Renal cortical epithelial cell (primary cell): Measurements from ENCODE around the gene GULP1. TPM values are rescaled to one million over a fixed set of nuclear protein-coding genes. Genes with fewer than 3 reads are reported as not detected.
A peak's percentile ranks its signal among the peaks of the same experiment; 100 is the strongest.

Source experiments
- DNase-seq: peaks from one replicate; pipeline ENCODE4 v3.0.0-alpha.2; 2011; ENCODE audit warnings: low read depth
- total RNA-seq: library from RNA; depleted of rRNA; stranded (reverse); fragments of >200 nt; gene quantifications from 2 replicates; pipeline ENCODE4 v1.2.3, GENCODE V29; 2014

Gene GULP1
- total RNA-seq, 1 donor from 2014 or later = 130 TPM

DNA sequence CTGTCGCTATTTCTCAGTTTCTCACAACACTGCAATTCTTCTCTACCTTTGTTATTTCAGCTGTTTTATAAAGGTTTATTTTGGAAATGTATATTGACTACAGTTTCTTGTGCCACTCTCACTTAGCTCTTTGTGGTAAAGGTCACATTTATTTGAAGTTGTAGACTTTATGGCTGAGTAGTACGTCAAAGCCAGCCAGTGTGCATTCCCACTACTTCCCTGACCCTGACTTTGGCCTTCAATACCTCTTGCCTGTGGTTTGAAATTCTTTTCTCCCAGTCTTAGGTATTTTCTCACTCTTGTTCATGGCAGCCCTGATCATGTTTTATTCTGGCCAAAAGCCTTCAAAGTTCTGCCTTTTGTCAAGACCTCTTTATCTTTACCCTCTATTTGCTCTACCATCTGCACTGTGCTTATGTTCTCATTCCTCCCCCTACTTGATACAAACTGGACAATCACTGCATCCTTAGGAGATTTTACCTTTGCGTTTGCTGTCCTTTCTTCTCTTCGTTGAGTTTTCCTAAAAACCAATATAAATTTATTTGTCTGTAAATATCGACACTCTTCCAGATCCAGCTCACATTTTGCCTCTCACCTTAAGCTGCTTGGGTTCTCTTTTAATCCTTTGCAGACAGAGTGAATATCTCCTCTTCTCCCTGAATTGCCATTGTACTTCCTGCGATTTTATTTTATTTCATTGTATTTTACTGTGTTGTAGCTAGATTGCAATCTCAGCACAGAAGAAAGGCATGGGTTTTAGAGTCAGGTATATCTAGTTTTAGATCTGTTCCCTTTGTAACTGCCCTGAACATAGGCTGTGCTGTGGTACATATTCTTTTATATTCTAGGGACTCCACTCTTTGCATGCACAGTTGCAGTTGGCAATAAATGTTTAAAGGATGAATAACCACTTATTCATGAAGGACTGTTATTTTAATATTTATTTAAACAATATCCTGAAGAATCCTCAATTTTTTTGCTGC, 31.2 kb downstream of the GULP1 start:
- peak; percentile 62 for DNase-seq

DNA sequence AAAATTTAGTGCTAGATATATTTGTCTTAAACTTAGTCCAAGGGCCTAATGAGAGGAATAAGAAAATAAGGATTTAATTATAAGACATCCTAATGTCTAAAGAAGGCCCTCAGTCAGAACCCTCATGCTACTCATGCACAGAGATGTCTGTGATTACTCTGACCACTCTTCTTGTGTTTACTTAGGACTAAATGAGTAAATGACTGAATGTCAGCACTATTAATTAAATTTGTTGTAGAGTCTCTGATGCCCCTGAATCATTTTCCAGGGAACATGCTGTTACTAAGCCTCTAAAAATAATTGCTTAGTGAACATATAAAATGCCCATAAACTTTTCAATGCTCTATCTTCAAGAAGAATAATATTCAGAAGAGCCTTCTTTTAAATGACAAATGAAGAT, 32.4 kb downstream of the GULP1 start:
- DNase-seq = peak; percentile 41

DNA sequence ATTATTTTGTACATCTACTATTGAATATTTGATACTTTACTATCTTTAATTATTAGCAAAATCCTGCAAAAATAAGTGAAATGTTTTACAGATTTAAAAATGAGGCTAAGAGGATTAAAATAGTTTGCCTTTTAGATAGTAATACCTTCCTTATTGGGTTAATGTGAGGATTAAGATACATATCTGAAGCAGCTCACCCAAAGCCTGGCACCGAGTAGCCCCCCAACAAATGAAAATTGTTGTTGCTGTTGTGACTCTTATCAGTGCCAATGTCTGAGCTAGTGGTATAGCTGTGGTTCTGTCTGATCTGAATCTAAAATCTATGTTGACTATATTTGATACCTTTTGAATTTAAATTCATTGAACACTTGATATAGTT, 34.6 kb downstream of the GULP1 start:
- no peak for DNase-seq

- DNase-seq = peak; percentile 36
Observed at GRCh38 chr2:188326669-188327301, 35.1 kb downstream of the GULP1 start.

DNA sequence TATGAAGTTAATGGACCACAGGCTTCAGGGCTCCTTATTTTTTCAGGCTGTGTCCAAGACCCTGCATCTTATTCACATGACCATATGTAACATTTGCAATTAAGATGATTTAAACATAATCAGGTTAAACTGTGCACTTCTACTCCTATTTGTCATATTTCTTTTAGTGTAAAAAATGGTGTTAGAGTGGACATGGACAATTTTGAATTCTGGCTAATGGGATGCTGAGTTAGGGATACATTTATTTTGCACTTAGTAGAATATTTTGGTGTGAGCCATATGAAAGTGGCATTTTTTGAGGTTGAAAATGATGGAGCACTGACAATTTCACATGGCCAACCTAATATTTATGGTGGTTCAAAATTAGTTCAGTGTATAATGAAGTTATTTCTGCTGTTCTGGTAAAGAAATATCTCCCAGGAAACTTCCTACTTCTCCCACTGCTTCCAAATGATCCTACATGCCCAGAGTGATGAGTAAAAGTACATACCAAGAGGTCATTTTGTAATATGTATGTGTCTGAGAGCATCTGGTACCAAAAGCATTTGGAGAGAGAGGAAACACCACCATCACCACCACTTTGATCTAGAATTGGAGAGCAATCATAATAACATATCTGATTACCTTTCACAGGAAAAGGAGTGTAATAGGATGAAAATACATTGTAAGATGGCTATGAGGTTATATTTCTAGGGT, 36.0 kb downstream of the GULP1 start:
- no peak for DNase-seq

- no peak for DNase-seq
Observed at GRCh38 chr2:188328419-188328818, 36.7 kb downstream of the GULP1 start.

DNA sequence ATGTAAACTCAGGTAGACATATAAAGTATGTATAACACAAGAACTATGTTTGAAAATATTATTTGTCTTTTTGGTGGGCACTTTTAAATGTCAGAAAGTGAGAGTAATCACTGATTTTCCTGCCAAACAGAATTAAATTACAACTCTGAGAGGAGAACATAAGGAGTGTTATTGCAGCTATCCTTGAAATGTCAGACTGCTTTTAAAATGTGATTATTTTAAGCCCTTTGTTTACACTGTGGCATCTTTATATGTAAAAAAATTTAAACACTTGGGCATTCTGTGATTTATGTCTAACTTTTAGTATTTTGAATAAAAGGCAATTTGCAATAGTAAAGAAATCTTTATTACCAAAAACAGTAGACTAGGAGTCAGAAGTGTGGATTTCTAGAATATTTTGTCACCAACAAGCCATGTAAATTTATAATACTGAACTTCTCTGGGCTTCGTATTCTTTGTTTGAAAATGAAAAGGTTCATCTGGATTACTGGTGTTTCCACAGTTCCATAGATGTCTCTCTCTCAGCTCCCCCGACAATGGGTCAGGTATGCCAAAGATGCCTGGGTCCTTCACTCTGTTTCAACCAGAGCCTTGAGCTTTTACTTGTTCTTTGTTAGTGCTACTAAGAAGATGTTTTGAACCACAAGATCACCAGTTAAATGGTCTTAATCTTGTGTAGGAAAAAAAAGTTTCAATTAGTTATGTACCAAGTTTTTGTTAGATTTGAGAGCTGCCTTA, 38.8 kb downstream of the GULP1 start:
- DNase-seq = no peak

DNA sequence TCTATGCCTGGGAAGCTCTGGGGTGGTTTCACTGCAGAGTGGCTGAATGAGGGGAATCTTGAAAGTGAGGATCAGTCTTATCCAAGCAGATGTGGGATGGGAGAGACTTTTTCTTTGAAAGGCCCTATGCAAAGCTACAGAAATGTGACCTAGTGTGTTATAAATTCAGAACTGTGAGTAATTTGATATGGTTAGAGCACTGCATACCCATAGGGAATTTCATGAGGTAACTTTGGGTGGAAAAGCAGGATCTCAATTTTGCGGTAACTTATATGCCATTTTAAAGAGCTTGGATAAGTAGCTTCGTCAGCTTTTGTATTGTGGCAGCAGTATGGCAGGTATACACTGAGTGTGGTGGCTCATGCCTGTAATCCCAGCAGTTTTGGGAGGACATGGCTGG, 40.9 kb downstream of the GULP1 start:
- no peak for DNase-seq

- DNase-seq = peak; percentile 12
Observed at GRCh38 chr2:188333751-188334524, 42.3 kb downstream of the GULP1 start.

GRCh38 chr2:188338463-188338862, 46.8 kb downstream of the GULP1 start:
- DNase-seq = no peak

- no peak for DNase-seq
Observed at GRCh38 chr2:188340257-188340656, 48.6 kb downstream of the GULP1 start.

- peak; percentile 12 for DNase-seq
Observed at GRCh38 chr2:188345020-188345419, 53.3 kb downstream of the GULP1 start.

GRCh38 chr2:188345426-188345825, 53.8 kb downstream of the GULP1 start:
- DNase-seq = peak; percentile 19

GRCh38 chr2:188345831-188346458, 54.3 kb downstream of the GULP1 start:
- DNase-seq = no peak

DNA sequence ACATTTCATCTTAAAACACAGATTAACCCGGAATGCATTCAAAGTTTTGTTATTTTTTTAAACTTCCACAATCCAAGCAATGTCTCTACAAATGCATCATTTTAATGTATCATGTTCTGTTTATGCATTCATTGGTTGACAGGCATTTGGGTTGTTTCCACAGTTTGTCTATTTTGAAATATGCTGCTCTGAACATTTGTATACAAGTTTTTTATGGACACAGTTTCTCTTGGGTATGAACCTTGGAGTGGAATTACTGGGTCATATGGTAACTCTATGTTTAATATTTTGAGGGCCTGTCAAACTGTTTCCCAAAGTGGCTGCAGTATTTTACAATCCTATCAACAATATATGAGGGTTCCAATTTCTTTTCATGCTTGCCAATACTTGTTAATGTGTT, 57.3 kb downstream of the GULP1 start:
- DNase-seq = no peak

DNA sequence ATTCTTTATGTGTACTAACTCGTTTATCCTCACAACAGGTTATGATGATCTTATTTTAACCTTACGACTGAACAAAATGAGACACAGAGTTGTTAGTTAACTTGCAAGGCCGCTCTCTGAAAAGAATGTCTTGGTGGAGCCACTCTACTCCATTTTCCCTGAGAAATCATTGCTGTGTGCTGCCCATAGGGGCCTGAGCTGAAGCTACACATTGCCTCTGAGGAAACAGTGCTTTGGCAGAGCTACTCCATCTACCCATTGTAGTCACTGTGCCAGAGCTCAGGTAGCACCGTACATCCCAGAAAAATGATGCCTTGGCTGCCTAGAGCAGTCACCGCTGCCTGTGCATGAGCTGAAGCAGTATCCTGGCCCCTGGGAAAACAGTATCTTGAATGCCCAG, 61.6 kb downstream of the GULP1 start:
- DNase-seq = no peak

DNA sequence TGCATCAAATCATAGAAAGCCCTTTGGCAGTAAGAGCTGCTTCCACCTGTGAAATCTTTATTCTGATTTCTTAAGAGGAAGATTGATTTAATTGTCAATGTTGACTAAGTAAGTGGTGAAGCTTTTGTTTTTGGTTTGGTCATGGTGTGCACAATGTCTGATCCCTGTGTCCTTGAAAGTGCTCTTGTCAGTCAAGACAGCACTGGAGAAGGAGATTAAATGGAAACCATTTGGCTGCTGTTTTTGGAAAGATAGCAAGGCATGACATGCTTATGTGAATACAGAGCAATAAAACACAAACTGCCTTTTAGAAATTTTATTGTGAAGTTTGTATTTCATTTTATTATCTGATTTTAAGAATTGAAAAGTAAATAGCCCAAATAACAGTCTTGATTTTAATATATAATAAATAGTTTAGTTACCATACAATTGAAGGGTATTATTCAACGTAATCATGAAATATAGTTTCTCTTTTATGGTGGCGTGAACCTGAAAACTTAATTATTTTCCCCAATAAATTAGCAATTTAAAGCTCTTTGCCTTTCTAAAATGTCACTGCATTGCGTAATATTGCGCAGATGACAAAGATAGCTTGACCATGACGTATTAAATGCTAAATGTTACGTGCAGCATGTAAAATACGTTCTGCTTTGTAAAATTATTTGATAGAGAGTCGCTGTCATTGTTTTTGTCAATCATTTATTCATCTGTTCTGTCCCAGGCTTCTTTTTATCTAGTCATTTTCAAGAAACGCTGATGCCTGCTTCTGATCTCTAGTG, 69.0 kb downstream of the GULP1 start:
- DNase-seq = no peak

DNA sequence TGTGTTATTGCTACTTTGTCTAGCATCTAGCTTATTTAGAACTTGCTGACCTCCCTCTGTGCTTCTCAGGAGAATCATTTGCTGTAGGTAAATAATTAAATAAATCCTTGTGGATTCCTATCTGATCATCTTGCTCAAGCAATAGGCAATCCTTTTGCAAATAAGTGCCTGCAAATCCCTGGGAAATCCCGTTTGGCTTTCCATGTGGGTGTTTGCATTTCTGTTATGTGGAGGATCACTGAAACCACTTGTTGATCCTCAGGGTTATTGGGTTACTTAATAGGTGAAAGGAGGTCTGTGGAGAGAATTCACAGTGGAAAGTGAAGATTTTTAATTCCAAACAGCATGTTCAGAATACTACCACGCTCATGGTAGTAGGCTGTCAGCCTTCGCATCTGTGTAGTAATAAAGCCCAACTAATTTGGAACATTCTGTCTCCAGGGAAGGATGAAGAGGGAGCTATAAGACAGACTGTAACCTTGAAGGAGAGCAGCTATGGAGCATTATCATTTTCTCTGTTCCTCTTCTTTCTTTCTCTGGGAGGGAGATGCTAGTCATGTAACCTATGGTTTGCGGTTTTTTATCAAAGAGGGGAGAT, 72.5 kb downstream of the GULP1 start:
- DNase-seq = peak; percentile 78

DNA sequence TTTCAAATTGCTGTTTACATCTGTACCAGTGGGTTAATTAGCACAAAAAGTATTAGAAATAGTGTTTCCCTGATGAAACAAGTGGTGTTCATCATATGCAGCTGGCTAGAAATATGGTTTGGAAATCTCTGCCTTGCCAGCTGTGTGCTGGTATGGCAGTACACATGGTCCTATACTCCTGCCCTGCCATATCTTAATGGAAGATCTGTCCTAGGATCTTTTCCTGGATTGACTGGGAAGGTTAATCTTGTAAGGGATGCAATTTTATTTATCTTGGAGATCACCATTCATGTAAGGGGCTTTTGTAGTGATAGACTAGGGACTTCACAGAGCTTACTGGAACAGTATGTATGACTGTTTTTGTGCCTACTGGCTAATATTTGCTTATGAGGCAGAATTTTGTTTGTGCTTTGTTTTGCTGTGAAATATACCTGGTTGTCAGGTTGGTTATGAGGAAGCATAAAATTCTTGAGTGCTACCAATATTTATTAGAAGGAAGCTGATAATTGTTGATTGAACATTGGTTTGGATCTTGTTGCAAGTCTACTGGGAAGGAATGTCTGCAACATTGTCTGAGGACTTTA, 73.5 kb downstream of the GULP1 start:
- no peak for DNase-seq
